ENCODE results near the gene UBASH3A.

The UBASH3A gene

DNA sequence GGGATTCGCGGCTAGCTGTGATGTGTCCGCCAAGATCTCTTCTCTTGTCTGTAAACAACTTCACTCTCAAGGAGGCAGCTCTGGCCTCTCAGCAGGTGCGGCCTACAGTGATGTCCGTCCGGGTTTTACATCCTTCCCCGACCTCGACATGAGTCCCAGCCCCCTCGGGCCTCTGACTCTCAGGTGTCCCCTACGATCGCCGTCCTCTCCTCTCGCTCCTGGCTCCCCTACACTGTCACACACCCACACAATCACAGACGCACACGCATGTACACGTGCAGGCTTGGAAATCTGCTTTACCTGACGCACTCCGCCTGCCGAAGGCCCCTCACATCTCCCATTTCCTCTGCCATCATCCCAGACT lies 93.1 kb downstream of the UBASH3A start:
- Mint-ChIP-seq H3K9me3 (no peaks in the 10 kb centered on the region), H3K27ac (peak overlapping the region; percentile 31), H3K27me3 (no peaks in the 10 kb centered on the region), H3K36me3 (no peaks in the 10 kb centered on the region), H3K4me1 (peaks cover 19% of the 10 kb centered on the region), H3K4me3 (peak overlapping the region; percentile 87)

All from activated naive CD4-positive, alpha-beta T cell treated with anti-CD3 and anti-CD28 coated beads, Interleukin-2, amount 50 U/mL, for 24 hours (primary cell).